ENCODE measurements around the gene ARL6IP1. TPM values are rescaled to one million over a fixed set of nuclear protein-coding genes. Genes with fewer than 3 reads are reported as not detected.
"Not testable (repeated sequence)": the region's sequence is repeated elsewhere in the genome, so short reads cannot be mapped to it uniquely, and the experiment has no call there.

The ARL6IP1 gene
- total RNA-seq, 1 experiment from 2014 or later = 119 TPM

DNA sequence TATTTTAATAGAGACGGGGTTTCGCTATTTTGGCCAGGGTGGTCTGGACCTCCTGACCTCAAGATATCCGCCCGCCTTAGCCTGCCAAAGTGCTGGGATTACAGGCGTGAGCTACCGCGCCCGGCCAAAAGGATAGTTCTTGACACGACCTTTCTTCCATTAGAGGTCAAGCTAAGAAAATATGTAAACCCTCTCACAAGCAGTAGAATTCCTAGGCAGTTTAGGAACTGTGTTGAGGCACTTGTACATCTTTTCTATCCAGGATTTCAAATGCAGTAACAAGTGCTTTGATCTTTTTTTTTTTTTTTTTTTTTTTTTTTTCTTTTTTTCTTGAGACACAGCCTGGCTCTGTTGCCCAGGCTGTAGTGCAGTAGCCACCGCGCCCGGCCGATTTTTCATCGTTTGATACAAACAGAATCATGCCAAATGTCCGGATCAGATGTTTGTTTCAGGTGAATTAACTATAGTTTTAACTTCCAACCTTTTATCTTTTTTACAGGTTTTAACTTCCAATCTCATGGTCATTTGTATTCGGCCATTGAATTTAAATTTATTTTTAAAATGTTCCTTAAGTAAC, 1.5 kb upstream of the ARL6IP1 start:
- DNase-seq (ENCODE audit: low spot score) = no peak
- in situ Hi-C loops (cut with HindIII; ENCODE audit: low sequenced_read_pairs) = loop anchor here (25.0 kb wide), 1 partner anchor 159 kb away; no protein-coding TSS in a partner anchor

DNA sequence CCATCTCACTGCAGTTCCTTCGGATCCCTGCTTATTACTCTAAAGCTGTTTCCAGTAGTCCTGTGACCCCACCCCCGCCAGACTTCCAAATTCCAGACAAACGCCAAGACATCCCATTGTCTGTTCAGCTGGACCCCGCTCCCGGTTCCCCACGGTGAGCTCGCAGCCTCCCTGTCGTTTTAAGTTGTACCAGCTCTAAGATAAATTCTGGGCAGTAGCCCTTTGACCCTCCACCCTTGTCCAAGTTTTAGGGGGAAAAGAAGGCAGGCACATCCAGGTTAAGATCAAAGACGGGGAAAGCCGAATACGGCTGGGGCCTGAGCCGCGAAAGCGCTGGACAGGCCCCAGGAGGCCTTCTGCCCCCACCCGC, 589 bp downstream of the ARL6IP1 start:
- in situ Hi-C loops (cut with HindIII; ENCODE audit: low sequenced_read_pairs) = loop anchor here (25.0 kb wide), 1 partner anchor 162 kb away; no protein-coding TSS in a partner anchor
- peak; percentile 20 for DNase-seq (ENCODE audit: low spot score)

- in situ Hi-C loops (cut with HindIII; ENCODE audit: low sequenced_read_pairs) = loop anchor here (25.0 kb wide), 1 partner anchor 162 kb away; no protein-coding TSS in a partner anchor
Observed at GRCh38 chr16:18800293-18800692, 1.1 kb downstream of the ARL6IP1 start.

DNA sequence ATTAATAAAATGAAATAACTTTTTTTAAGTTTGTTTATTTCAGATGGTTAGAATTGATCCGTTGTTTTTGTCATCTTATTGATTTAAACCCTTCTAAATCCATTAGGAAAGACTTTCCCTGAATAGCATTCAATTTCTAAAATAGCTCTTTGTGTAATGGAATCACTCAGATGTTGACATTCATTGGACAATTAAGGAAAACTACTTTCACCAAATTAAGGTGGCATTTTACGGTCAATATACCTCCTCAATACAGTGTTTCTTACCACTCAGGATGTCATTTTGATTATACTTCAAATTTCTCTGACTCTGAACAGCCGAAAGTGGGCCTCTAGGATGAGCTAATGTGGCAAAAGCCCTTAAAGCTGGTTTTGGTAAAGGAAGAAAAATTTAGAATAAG, 1.8 kb downstream of the ARL6IP1 start:
- DNase-seq (ENCODE audit: low spot score) = no peak
- in situ Hi-C loops (cut with HindIII; ENCODE audit: low sequenced_read_pairs) = no loop called here

More at GRCh38 chr16:18800293-18800692, 1.1 kb downstream of the ARL6IP1 start:
- DNase-seq (ENCODE audit: low spot score) = no peak

DNA sequence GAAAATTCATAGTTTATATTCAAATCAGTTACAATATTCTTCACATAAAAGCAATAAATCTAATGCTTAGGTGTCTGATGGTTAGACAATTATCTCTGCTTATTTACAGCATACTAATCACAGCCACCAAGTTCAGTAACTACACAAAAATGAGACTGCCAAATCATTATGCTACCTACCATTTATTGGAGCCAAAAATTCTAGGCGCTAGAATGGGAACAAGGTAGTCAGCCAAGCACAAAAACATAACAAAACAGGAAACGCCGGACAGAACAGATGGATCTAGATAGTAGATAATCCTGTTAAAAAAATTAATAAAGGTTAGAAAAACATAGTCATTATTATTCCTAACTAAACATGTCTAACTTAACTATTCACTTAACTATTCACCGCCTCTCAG, 3.6 kb downstream of the ARL6IP1 start:
- in situ Hi-C loops (cut with HindIII; ENCODE audit: low sequenced_read_pairs) = no loop called here

GRCh38 chr16:18796377-18796776, 5.0 kb downstream of the ARL6IP1 start:
- in situ Hi-C loops (cut with HindIII; ENCODE audit: low sequenced_read_pairs) = no loop called here

More for the DNA sequence above, 3.6 kb downstream of the ARL6IP1 start:
- DNase-seq (ENCODE audit: low spot score) = peak; percentile 86

DNA sequence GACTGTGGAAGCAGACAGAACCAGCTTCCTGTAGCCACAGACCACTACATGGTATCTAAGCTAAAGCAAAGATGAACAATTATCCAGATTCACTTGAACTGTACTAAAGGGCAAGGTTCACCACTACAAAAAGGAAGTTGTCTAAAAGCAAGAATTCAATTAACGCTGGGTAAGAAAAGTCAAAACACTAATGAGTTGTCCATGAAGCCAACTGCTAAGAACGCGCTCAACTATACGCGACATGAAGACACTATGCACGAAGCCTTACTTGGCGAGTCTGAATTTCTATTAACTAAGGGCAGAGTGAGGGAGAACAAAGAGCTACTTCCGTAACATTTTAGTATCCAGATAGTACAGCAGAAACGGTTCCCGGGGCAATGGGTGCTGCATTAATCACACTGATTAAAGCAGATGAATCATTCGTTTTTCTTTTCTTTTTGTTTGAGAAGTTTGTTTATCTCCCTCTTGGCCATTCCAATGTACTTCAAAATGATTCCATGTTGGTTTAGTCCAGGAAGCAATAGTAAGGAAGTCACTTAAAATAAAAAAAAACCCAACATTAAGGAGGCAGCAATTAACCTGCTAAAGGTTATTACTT, 8.4 kb downstream of the ARL6IP1 start:
- in situ Hi-C loops (cut with HindIII; ENCODE audit: low sequenced_read_pairs) = no loop called here

More at GRCh38 chr16:18796377-18796776, 5.0 kb downstream of the ARL6IP1 start:
- no peak for DNase-seq (ENCODE audit: low spot score)

DNA sequence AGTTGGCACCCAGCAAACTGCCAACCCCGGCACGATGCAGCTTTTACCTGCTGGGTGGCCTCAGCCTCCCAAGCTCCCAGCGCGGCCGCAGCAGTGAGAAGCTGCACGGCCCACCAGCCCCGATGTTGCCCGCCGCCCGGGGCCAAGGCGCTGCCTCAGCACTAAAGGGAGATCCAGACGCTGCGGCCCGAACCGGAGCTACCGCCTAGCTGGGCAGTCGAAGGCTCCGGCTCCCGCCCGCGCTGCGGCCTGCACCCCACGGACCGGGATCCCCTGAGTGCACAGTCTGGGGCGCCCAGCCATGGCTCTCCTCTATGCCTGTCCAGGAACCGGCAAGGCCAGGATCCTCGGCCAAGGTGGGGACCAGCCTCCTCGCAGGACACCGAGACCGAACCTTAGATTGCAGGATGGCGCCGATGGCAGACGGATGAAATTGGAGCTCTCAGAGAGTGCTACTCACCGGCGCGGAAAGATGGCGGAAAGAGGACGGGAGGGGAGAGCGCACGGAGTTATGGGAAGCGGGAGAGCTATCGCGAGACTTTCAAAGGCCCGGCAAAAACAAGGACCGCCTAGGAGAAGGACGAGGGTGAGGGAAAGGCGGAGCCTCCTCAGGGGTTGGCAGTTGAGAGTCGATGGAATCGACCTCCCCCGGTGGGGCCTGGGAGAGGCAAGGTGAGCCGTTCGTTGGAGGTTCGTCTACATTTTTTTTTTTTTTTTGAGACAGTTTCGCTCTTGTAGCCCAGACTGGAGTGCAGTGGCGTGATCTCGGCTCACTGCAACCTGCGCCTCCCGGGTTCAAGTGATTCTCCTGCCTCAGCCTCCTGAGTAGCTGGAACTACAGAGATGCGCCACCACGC, 11.3 kb downstream of the ARL6IP1 start, which contains the start of gene RPS15A:
RPS15A (minus strand) TSS at position 485 of the 857 bp plus-strand sequence. CDS start 1,221 bp downstream, outside the sequence.
- in situ Hi-C loops (cut with HindIII; ENCODE audit: low sequenced_read_pairs) = no loop called here
- peak; percentile 98 for DNase-seq (ENCODE audit: low spot score)

More for the DNA sequence above, 8.4 kb downstream of the ARL6IP1 start:
- no peak for DNase-seq (ENCODE audit: low spot score)

DNA sequence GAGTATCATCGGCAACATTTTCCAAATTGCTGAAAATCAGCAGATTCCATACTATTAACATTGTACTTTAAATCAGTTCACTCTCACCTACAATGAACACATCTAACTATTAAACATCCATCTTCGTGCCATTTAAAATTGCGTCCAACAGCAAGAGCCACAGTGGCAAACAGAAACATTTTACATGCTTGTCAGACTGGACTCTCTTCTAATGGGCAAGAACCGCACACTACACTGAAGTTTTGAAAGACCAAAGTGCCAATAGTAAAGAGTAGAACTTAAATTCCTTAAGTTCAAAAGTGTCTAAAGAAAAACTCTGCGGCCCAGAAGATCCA, 11.9 kb downstream of the ARL6IP1 start:
- in situ Hi-C loops (cut with HindIII; ENCODE audit: low sequenced_read_pairs) = no loop called here
- DNase-seq (ENCODE audit: low spot score) = no peak

DNA sequence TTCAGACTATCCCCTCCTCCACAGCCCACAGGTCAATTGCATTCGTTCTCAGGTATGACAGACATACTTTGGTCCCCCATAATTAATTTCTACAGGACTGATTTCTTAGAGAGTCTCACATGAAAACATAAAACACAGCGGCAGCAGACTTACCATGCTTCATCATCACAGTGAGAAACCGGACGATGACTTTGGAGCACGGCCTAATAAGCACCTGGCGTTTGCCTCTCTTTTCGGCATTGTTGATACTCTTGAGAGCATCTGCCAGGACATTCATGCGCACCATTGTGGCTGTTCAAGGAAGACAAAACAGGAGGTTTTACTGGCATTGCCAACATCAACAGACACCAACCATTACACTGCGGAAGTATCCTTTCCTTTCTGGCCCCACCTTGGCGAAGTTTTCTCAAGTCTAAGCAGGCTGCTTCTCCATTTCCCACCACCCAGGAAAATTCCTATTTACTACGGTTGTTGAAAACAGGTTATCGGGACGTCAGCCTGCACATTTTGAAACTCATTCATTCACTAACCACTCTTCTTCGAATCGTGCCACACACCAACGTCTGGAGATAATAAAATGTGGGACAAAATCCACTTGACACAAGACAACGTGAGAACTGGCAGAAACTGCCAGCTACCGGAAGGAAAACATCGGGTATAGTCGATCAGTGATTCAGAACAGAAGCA, 12.4 kb downstream of the ARL6IP1 start:
- in situ Hi-C loops (cut with HindIII; ENCODE audit: low sequenced_read_pairs) = no loop called here
- peak; percentile 44 for DNase-seq (ENCODE audit: low spot score)

GRCh38 chr16:18784917-18785623, 16.3 kb downstream of the ARL6IP1 start:
- no peak for DNase-seq (ENCODE audit: low spot score)
- in situ Hi-C loops (cut with HindIII; ENCODE audit: low sequenced_read_pairs) = no loop called here

GRCh38 chr16:18783430-18784341, 17.7 kb downstream of the ARL6IP1 start:
- in situ Hi-C loops (cut with HindIII; ENCODE audit: low sequenced_read_pairs) = no loop called here

DNA sequence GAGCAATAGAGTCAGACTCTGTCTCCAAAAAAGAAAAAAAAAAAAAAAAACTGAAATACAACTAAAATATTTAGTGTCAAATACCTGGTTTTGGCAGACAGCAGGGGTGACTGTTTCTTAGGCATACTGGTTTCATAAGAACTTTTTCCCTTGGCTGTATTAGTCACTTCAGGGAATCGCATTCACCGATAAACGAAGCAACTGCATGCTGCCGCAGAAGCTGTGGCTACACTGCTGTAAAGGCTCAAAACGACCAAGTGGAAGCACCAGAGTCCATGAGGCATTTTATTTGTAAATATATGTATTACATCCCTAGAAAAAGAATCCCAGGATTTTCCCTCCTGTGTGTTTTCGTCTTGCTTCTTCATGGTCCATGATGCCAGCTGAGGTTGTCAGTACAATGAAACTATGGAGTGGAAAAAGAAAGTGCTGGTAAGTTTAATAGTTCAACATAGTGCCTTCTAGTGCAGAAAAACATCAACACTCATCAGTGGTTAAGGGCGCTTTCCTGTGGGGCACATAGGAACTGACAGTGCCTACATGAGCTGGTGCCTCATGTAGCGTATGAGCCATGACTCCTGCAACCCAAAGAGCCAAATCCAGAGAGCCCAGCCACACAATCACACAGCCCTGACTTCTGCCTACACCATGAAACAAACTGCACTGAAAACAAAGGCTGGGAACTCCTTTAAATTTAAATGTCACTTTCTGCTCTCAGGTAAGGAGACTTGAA, 18.5 kb downstream of the ARL6IP1 start:
- no peak for DNase-seq (ENCODE audit: low spot score)
- in situ Hi-C loops (cut with HindIII; ENCODE audit: low sequenced_read_pairs) = no loop called here

More at GRCh38 chr16:18783430-18784341, 17.7 kb downstream of the ARL6IP1 start:
- DNase-seq (ENCODE audit: low spot score) = no peak

- DNase-seq (ENCODE audit: low spot score); in situ Hi-C loops (cut with HindIII; ENCODE audit: low sequenced_read_pairs): not testable (repeated sequence)
Observed at GRCh38 chr16:18781232-18781631, 20.1 kb downstream of the ARL6IP1 start.

GRCh38 chr16:18780460-18781026, 20.8 kb downstream of the ARL6IP1 start:
- DNase-seq (ENCODE audit: low spot score); in situ Hi-C loops (cut with HindIII; ENCODE audit: low sequenced_read_pairs): not testable (repeated sequence)

DNA sequence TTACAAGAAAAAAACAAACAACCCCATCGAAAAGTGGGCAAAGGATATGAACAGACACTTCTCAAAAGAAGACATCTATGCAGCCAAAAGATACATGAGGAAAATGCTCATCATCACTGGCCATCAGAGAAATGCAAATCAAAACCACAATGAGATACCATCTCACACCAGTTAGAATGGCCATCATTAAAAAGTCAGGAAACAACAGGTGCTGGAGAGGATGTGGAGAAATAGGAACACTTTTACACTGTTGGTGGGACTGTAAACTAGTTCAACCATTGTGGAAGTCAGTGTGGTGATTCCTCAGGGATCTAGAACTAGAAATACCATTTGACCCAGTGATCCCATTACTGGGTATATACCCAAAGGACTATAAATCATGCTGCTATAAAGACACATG, 23.7 kb downstream of the ARL6IP1 start:
- DNase-seq (ENCODE audit: low spot score); in situ Hi-C loops (cut with HindIII; ENCODE audit: low sequenced_read_pairs): not testable (repeated sequence)

DNA sequence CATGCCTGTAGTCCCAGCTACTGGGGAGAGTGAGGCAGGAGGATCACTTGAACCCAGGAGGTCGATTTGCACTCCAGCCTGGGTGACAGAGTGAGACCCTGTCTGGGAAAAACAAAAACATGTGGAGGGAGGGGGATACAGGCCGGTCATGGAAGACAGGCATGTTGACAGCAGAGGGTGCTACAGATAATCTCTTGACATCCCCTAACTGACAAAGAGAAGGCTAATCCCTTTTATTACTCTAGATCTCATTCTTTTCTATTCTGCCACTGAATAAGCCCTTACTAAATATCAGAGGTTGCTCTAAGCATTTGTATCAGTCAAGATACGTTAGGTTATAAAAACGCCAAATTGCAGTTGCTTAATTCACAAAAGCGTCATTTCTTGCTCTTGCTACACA, 25.0 kb downstream of the ARL6IP1 start:
- DNase-seq (ENCODE audit: low spot score); in situ Hi-C loops (cut with HindIII; ENCODE audit: low sequenced_read_pairs): not testable (repeated sequence)

Data from G401 (cell line).